Mucosa of descending colon (tissue), 3 donors: ENCODE results near the gene INPP4B. TPM values are rescaled to one million over a fixed set of nuclear protein-coding genes. Genes with fewer than 3 reads are reported as not detected.

ENCODE experiments used
- ATAC-seq: fragments of 200-7000 bp; cut with Tn5 transposase; one replicate; pipeline ENCODE4 v1.9.1; 2020; ENCODE audit warnings: mild to moderate bottlenecking, moderate library complexity
- DNase-seq, 3 donors: peaks; one replicate each; pipeline ENCODE4 v3.0.0-alpha.2; 2020
- H3K36me3 ChIP-seq: fragments of 200-600 bp; one replicate; pipeline ENCODE4 v1.8.0; 2021; ENCODE audit warnings: low read depth, mild to moderate bottlenecking
- H3K4me1 ChIP-seq: fragments of 200-600 bp; one replicate; pipeline ENCODE4 v1.8.0; 2021; ENCODE audit warnings: low read depth, mild to moderate bottlenecking
- H3K4me3 ChIP-seq: fragments of 200-600 bp; one replicate; pipeline ENCODE4 v1.8.0; 2021; ENCODE audit warnings: mild to moderate bottlenecking
- H3K9me3 ChIP-seq: fragments of 200-600 bp; one replicate; pipeline ENCODE4 v1.8.0; 2021; ENCODE audit warnings: mild to moderate bottlenecking
- CTCF ChIP-seq: fragments of 200-600 bp; IDR thresholded peaks from one replicate; pipeline ENCODE4 v1.8.0; 2022; ENCODE audit warnings: antibody characterized with exemption, mild to moderate bottlenecking
- intact Hi-C, 2 donors: fragments of 100-400 bp; cut with DNase I in 1 of 2; cut with micrococcal nuclease in 1 of 2; formaldehyde crosslinking; loops; one replicate each; pipeline versions ENCODE4 v1.11.0 to v1.11.1; 2022; cut with DNase I, micrococcal nuclease
- total RNA-seq, 3 donors: library from RNA; stranded (reverse); fragmentation: NEBNext Ultra II Directional in 2 of 3; extraction: Animal tissue kit (Norgen Biotek cat#: 25700) in 2 of 3; gene quantifications; one replicate each; pipeline versions ENCODE4 v1.2.1 to v1.2.4, GENCODE V29; 2021 to 2023
- donor health status: DM: no; HTN: no; CAD: no; lungs with moderate emphysema.
- donor health status: DM: no; HTN: no; CAD: no.
- donor health status: DM: no; HTN: yes; CAD: no.

INPP4B gene
- total RNA-seq, 3 donors from 2014 or later: 22.2 to 27.3 (median 24.1) TPM

- TF ChIP-seq CTCF: no peak
- no peaks in the 10 kb centered on the region for H3K36me3 ChIP-seq
- intact Hi-C loops: no loop called here
- DNase-seq (no peak), ATAC-seq (no peak)
- no peaks in the 10 kb centered on the region for H3K4me1 ChIP-seq
- H3K9me3 ChIP-seq: no peaks in the 10 kb centered on the region
- no peak overlapping the region for H3K4me3 ChIP-seq
These were observed 406.0 kb downstream of the INPP4B start for GRCh38 chr4:142440093-142440492.

GRCh38 chr4:142435599-142436235 lies 410.4 kb downstream of the INPP4B start:
- intact Hi-C loops: no loop called here
- DNase-seq: peak in 1 of 3 donors; percentile 11

GRCh38 chr4:142434519-142435224 lies 411.4 kb downstream of the INPP4B start:
- Histone ChIP-seq H3K9me3 (no peaks in the 10 kb centered on the region), H3K36me3 (no peaks in the 10 kb centered on the region), H3K4me1 (no peaks in the 10 kb centered on the region), H3K4me3 (no peak overlapping the region)
- no peak for TF ChIP-seq CTCF
- intact Hi-C loops: no loop called here
- DNase-seq: no peak
- ATAC-seq: no peak

More at GRCh38 chr4:142435599-142436235, 410.4 kb downstream of the INPP4B start:
- ATAC-seq: peak; percentile 40
- H3K36me3 ChIP-seq: no peaks in the 10 kb centered on the region
- H3K9me3 ChIP-seq: no peaks in the 10 kb centered on the region
- no peak overlapping the region for H3K4me3 ChIP-seq
- TF ChIP-seq CTCF: no peak
- no peaks in the 10 kb centered on the region for H3K4me1 ChIP-seq

GRCh38 chr4:142428715-142429114 lies 417.4 kb downstream of the INPP4B start:
- DNase-seq: no peak
- H3K4me1 ChIP-seq: no peaks in the 10 kb centered on the region
- intact Hi-C loops: no loop called here
- ATAC-seq: no peak
- TF ChIP-seq CTCF: no peak
- H3K9me3 ChIP-seq: no peaks in the 10 kb centered on the region
- no peaks in the 10 kb centered on the region for H3K36me3 ChIP-seq
- no peak overlapping the region for H3K4me3 ChIP-seq

- no peak for ATAC-seq
- no peak overlapping the region for H3K4me3 ChIP-seq
- H3K9me3 ChIP-seq: no peaks in the 10 kb centered on the region
- TF ChIP-seq CTCF: no peak
- H3K4me1 ChIP-seq: no peaks in the 10 kb centered on the region
- DNase-seq: no peak
- intact Hi-C loops: no loop called here
- H3K36me3 ChIP-seq: no peaks in the 10 kb centered on the region
These were observed 418.6 kb downstream of the INPP4B start for GRCh38 chr4:142427456-142427855.
